GM10248 (cell line): ENCODE results near the gene MEF2C.

Experiments
- CTCF ChIA-PET: fragments of 300-600 bp; sonication (Branson Sonifier 250); formaldehyde crosslinking; extraction: SDS; loops from one replicate; lab custom pipeline; 2021; ENCODE audit warnings: antibody characterized with exemption; lab: Yijun Ruan, JAX
- POLR2A ChIA-PET: fragments of 350-650 bp; sonication (Branson Sonifier 250); formaldehyde crosslinking; extraction: SDS; loops from one replicate; lab custom pipeline; 2020; ENCODE audit warnings: antibody characterized with exemption; lab: Yijun Ruan, JAX
- DNase-seq: peaks from one replicate; pipeline ENCODE4 v3.0.0; 2012; ENCODE audit errors: extremely low spot score
- TF ChIP-seq, protein P1 (sequence below): IDR thresholded peaks from 2 replicates; pipeline ENCODE4 v1.5.1; 2012; ENCODE audit warnings: mild to moderate bottlenecking, low read depth; ENCODE audit errors: extremely low read depth, missing control alignments, control extremely low read depth

The MEF2C gene

DNA sequence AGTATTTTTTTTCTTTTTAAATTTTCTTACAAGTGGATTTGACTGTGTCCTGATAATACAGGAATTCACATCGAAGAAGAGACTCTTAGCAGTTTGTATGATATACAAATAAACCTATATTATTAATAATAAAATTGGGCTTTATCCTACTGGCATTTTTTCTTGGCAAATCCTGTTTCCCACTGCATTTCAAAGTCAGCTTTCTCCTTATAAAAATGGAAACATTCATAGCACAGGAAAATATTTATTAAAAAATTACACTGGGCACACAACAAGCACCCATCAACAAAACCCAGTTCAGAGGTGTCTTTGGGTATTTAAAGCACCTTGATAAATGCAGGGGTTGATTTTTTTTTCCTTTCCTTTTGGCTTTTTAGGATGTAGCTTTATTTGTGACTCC, 200.9 kb downstream of the MEF2C start:
- DNase-seq = no peak
- ChIA-PET POLR2A (no interaction called here), CTCF (interaction anchor here (1.2 to 5.8 kb wide), 9 partner anchors 9 to 901 kb away, joined by 3 to 74 read pairs (median 6); no protein-coding TSS in a partner anchor)
- TF ChIP-seq, protein P1, sequence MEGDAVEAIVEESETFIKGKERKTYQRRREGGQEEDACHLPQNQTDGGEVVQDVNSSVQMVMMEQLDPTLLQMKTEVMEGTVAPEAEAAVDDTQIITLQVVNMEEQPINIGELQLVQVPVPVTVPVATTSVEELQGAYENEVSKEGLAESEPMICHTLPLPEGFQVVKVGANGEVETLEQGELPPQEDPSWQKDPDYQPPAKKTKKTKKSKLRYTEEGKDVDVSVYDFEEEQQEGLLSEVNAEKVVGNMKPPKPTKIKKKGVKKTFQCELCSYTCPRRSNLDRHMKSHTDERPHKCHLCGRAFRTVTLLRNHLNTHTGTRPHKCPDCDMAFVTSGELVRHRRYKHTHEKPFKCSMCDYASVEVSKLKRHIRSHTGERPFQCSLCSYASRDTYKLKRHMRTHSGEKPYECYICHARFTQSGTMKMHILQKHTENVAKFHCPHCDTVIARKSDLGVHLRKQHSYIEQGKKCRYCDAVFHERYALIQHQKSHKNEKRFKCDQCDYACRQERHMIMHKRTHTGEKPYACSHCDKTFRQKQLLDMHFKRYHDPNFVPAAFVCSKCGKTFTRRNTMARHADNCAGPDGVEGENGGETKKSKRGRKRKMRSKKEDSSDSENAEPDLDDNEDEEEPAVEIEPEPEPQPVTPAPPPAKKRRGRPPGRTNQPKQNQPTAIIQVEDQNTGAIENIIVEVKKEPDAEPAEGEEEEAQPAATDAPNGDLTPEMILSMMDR = no peak

DNA sequence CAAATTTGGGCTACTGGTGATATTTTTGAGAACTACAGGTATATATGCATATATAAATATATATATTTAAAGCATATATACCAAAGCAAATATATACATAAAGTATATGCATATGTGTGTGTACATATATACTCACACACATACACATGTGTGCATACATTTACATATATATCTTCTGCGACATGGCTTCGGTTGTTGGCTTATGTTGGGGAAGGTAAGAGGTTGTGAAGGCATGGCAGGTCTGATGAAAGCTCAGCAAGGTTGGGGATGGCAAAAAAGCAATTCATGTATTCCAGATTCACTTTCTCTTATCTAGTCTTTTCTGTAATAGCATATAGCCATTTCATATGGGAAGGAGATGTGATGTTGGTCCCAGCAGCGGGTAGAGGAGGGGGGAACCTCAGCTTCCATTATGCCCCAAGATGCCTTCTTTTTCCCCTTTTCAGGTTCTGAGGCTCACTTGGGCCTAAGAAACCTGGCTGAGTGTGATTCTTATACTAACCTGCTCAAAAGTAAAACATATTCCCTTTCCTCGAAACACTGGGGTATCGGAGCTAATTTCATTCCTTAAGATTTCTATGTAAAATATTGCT, 201.7 kb downstream of the MEF2C start:
- ChIA-PET CTCF (interaction anchor here (0.8 to 5.8 kb wide), 12 partner anchors 10 to 935 kb away, joined by 3 to 74 read pairs (median 5); no protein-coding TSS in a partner anchor), POLR2A (no interaction called here)
- TF ChIP-seq, protein P1 = no peak
- DNase-seq = no peak

DNA sequence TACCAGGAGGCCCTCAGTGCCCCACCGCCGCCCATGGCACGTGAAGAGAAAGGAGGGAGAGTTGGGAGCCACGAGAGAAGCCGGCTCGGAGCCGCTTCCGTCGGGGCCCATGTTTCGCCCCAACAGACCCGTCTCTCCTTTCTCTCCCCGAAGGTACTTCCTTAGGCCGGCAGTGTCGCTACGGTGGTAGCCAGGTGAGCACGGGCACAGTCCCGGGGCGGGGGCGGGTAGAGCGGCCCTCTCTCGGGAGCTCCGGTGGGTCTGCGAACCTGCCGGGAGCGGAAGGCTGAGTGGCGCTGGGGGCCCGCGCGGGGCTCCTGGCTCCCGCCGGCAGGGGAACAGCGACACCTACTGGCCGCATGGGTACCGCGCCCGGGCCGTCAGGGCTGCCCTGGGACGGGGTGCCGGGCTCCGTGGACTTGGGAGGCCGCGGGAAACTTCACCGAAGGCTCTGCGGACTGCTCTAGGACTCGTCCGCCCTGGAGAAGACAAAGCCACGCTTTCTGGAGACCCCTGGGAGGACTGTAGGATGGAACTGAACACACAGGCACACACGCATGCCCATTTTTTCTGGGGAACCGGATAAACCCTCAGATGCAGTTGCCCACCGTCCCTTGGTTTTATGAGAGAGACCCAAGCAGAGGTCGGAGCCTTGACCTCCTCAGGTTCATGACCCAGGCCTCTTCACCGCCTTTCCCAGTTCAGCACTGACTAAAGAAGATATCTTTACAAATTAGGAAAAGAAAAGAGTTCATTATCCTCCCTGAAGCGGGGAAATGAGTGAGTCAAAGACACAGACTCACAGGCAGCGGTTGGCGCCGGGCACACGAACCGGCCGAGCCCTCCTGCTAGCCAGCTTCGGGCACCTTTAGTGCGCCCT, 202.5 kb downstream of the MEF2C start:
- ChIA-PET POLR2A (no interaction called here), CTCF (interaction anchor here (0.6 to 5.8 kb wide), 25 partner anchors 9 to 934 kb away, joined by 3 to 74 read pairs (median 3); no protein-coding TSS in a partner anchor)
- peak; percentile 86 for DNase-seq
- TF ChIP-seq, protein P1 = peak; percentile 95

DNA sequence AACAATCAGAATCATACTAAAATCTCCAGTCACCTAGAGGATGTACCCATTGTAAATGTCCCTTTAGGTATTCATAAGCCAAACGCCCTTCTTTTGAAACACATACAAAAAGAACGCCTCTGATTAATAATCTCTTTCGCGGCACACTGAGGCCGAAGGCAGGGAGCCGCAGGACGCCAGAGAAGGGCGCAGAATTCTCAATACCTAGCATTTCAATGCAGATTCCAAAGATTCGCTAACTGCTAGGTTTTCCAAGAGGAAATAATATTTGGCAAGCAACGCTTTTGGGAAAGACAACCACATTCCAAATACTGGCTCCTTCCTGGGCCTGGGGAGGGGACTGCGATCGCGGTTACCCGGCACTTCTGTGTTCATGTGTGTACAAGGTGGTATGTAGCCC, 203.3 kb downstream of the MEF2C start:
- TF ChIP-seq, protein P1 = no peak
- POLR2A ChIA-PET = no interaction called here
- DNase-seq = no peak
- CTCF ChIA-PET = interaction anchor here (0.6 to 5.8 kb wide), 21 partner anchors 8 to 899 kb away, joined by 3 to 74 read pairs (median 4); no protein-coding TSS in a partner anchor

DNA sequence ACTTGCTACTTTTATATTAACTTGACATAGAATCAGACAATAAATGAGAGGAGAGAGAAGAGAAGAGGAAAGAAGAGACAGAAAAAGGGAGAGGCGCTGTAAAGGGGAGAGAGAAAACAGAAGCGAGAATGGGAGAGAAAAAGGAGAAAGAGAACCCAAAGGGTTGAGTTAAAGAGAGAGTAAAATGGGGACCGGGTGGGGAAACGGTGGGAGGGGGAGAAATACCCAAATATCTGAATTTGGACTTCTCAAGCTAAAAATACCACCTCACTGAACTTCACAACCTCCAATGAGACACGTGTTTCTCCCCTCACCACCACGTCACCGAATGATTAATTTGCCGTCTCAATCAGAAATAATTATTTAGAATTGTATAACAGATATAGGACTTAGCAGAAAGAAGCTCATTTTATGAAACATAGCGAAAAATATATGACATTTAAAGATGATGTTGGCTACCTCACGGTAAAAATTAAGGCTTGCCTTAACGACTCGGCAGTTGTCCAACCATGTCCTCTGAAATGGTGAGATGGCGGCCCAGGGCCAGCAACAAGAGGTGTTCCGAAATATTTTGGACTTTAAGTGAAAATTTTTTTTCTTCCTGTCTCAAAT, 204.1 kb downstream of the MEF2C start:
- TF ChIP-seq, protein P1 = no peak
- ChIA-PET POLR2A (no interaction called here), CTCF (interaction anchor here (1.1 to 4.5 kb wide), 2 partner anchors 12 to 897 kb away, joined by 5 to 74 read pairs; no protein-coding TSS in a partner anchor)
- no peak for DNase-seq
